Measurements from ENCODE around the gene TPCN2.

Gene TPCN2

DNA sequence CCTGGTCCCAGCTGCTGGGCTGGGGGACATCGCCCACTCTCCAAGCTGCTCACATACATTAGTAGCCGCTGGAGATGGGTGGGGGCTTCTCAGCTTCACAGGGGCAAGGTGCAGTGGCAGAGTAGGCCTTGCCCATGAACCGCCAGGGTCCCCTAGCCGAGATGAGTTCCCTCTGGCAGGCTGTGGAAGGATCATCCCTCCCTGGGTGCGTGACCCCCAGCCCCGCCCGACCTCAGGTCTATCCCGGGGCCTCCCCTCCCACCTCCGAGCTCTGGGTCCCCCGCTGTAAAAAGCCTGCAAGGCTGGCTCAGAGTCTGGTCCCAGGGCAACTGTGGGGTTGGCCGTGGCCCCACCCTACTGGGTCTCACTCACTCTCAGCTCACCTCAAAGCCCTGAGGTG, 15.3 kb upstream of the TPCN2 start:
- no peak overlapping the region for H3K4me2 ChIP-seq
- H3K4me3 ChIP-seq (IDR thresholded peaks at IDR 0.05; ENCODE audit: insufficient read depth, low read depth, low read length) = no peak overlapping the region
- no peak overlapping the region for H3K27ac ChIP-seq
- no peaks in the 10 kb centered on the region for H4K20me1 ChIP-seq (ENCODE audit: insufficient read depth)
- H3K9ac ChIP-seq = no peak overlapping the region
- H2AFZ ChIP-seq (ENCODE audit: low read depth) = no peak overlapping the region
- H3K36me3 ChIP-seq (ENCODE audit: insufficient read depth) = no peaks in the 10 kb centered on the region
- H3K4me1 ChIP-seq (ENCODE audit: low read depth, poor library complexity, severe bottlenecking) = no peaks in the 10 kb centered on the region
- H3K27me3 ChIP-seq (ENCODE audit: insufficient read depth, low read depth) = no peaks in the 10 kb centered on the region; the same call in 1 of the 2 replicates
- no peaks in the 10 kb centered on the region for H3K79me2 ChIP-seq (ENCODE audit: insufficient read depth, low read depth)
- no peak for TF ChIP-seq CTCF (conservative IDR thresholded peaks at IDR 0.05; ENCODE audit: low read depth, low read length)

DNA sequence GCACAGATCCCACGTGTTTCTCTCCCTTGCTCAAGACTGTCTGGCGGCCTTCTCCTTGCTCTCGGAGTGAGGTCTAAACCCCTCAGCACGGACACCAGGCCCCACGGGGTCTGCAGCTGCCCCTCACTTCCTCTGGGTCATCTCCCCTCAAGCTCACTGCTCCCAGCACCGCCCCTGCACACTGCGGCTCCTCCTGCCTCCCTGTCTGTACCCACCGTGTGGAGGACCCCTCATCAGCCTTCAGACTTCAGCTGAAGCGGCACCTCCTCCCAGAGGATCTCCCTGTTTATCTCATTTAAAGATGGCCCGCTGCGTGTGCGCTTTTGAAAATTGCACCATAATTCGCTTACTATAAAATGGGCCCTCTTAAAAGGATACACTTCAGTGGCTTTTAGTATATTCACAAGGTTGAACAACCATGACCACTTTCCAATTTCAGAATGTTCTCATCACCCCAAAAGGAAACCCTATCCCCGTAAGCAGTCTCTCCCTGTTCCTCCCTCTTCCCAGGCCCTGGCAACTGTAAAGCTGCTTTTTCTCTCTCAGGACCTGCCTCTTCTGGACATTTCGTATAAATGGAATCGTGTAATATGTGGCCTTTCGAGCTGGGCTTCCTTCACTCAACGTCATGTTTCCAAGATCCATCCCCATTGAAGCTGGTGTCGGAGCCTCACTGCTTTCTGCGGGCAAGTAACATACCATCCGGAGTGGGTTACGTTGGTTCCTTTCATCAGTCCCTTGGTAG, 14.4 kb upstream of the TPCN2 start:
- Histone ChIP-seq H3K4me2 (no peak overlapping the region), H3K79me2 (ENCODE audit: insufficient read depth, low read depth) (no peaks in the 10 kb centered on the region), H3K4me1 (ENCODE audit: low read depth, poor library complexity, severe bottlenecking) (no peaks in the 10 kb centered on the region), H3K4me3 (IDR thresholded peaks at IDR 0.05; ENCODE audit: insufficient read depth, low read depth, low read length) (no peak overlapping the region), H4K20me1 (ENCODE audit: insufficient read depth) (no peaks in the 10 kb centered on the region), H3K27ac (no peak overlapping the region), H3K36me3 (ENCODE audit: insufficient read depth) (no peaks in the 10 kb centered on the region), H2AFZ (ENCODE audit: low read depth) (no peak overlapping the region), H3K27me3 (ENCODE audit: insufficient read depth, low read depth) (no peaks in the 10 kb centered on the region; the same call in 1 of the 2 replicates), H3K9ac (no peak overlapping the region)
- TF ChIP-seq CTCF (conservative IDR thresholded peaks at IDR 0.05; ENCODE audit: low read depth, low read length) = no peak

DNA sequence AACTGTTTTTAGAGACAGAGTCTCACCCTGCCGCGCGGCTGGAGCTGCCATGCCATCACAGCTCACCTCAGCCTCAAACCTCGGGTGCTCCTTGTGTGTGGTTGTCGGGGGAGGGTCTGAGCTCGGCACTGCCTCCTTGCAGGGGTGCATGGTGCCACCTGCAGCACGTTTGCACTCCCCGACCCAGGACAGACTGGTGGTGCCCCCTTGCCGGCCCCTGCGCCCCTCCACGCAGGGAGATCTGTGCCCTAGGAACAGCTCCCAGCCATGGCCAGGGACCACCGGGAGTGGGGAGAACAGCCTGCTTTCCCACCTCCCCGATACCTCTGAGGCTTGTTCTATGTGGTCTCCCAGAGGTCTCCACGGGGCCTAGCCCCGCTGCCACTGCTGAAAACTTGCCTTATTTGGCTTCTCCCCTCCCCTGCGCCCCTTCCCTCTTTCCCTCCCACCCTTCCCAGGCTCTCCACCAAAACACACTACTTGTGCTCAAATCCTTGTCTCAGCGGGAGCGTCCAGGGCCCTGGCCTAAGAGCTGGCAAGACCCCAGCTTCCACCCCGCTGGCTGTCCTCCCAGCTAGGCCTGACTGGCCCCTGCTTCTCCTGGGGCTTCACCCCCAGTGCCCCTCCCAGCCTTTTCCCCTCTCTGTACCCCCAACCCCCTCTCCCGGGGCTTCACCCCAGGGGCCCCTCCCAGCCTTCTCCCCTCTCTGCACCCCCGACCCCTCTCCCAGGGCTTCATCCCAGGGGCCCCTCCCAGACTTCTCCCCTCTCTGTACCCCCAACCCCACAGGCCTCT, 13.4 kb upstream of the TPCN2 start:
- Histone ChIP-seq H3K27ac (no peak overlapping the region), H3K4me3 (IDR thresholded peaks at IDR 0.05; ENCODE audit: insufficient read depth, low read depth, low read length) (no peak overlapping the region), H3K9ac (no peak overlapping the region), H2AFZ (ENCODE audit: low read depth) (no peak overlapping the region), H4K20me1 (ENCODE audit: insufficient read depth) (no peaks in the 10 kb centered on the region), H3K36me3 (ENCODE audit: insufficient read depth) (no peaks in the 10 kb centered on the region), H3K79me2 (ENCODE audit: insufficient read depth, low read depth) (no peaks in the 10 kb centered on the region), H3K27me3 (ENCODE audit: insufficient read depth, low read depth) (no peaks in the 10 kb centered on the region; the same call in 1 of the 2 replicates), H3K4me2 (no peak overlapping the region), H3K4me1 (ENCODE audit: low read depth, poor library complexity, severe bottlenecking) (no peaks in the 10 kb centered on the region)
- no peak for TF ChIP-seq CTCF (conservative IDR thresholded peaks at IDR 0.05; ENCODE audit: low read depth, low read length)

DNA sequence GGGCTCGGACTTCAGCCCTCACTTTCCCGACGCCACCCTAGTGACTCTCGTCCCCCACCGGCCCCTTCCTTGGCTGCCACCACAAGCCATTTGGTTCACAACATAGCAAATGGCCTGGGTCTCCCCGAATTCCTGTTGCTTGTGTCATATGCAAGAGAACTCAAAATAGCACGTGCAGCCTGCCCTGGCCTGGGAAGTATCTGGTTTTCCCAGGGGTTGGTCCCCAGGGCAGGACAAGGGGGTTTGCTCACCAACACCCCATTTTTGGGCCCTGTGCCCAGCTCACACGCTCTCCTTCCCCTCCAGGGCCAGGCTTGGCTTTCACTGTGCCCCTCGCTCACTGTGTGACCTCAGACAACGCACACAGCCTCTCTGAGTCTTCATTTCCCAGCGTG, 12.8 kb upstream of the TPCN2 start:
- no peak overlapping the region for H2AFZ ChIP-seq (ENCODE audit: low read depth)
- no peak for TF ChIP-seq CTCF (conservative IDR thresholded peaks at IDR 0.05; ENCODE audit: low read depth, low read length)
- H4K20me1 ChIP-seq (ENCODE audit: insufficient read depth) = no peaks in the 10 kb centered on the region

More for the DNA sequence above, 12.8 kb upstream of the TPCN2 start:
- no peak overlapping the region for H3K4me2 ChIP-seq
- no peak overlapping the region for H3K4me3 ChIP-seq (IDR thresholded peaks at IDR 0.05; ENCODE audit: insufficient read depth, low read depth, low read length)
- no peaks in the 10 kb centered on the region for H3K4me1 ChIP-seq (ENCODE audit: low read depth, poor library complexity, severe bottlenecking)
- no peak overlapping the region for H3K9ac ChIP-seq
- no peaks in the 10 kb centered on the region for H3K36me3 ChIP-seq (ENCODE audit: insufficient read depth)
- H3K27me3 ChIP-seq (ENCODE audit: insufficient read depth, low read depth) = no peaks in the 10 kb centered on the region; the same call in 1 of the 2 replicates
- H3K79me2 ChIP-seq (ENCODE audit: insufficient read depth, low read depth) = no peaks in the 10 kb centered on the region
- no peak overlapping the region for H3K27ac ChIP-seq

Data from KMS-11 (cell line).